Measurements from ENCODE around the gene ARNT2. TPM values are rescaled to one million over a fixed set of nuclear protein-coding genes. Genes with fewer than 3 reads are reported as not detected.

The ARNT2 gene
- total RNA-seq, 1 donor from 2014 or later, result 0.23 TPM

- intact Hi-C loops (cut with micrococcal nuclease), result no loop called here
Measured at GRCh38 chr15:80464951-80465625, 60.9 kb downstream of the ARNT2 start.

- intact Hi-C loops (cut with micrococcal nuclease), result no loop called here
Measured at GRCh38 chr15:80465626-80466005, 61.4 kb downstream of the ARNT2 start.

DNA sequence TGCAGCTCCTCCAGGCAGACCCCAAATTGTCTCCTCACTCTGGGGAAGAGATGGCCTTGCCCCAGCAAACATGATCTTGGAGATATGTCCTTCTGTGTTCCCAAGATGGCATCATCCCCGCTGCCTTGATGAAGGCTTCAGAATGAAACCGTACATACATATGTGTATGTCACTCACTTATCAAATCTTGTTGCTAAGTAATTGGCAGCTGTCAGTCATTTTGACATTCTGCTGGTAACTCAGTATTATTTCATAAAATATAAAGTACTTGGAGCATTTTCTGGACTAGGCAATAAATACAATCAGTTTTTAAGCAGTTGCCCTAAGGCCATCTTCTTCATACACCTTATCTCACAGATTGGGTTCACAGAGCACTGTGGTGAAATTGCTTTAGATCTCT lies 62.4 kb downstream of the ARNT2 start:
- intact Hi-C loops (cut with micrococcal nuclease), result no loop called here

- intact Hi-C loops (cut with micrococcal nuclease), result no loop called here
Measured at GRCh38 chr15:80467311-80467714, 63.1 kb downstream of the ARNT2 start.

DNA sequence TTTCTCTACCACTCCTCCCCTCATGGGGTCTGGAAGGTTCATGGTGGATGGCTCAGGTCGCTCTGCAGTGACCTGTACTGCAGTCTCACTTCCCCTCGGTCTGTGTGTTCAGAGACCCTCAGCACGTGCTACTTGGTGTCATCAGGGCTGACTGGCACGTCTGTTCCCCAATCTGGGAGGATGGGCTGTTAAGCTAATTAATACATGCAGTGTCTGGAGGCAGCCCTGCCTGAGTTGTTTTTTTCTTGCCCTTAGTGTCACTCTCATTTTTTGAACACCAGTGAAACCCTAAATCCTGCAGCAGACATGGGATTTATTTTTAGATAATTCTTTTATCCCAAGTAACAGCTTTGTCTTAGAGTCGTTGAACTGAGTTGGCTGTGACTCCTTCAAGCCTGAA lies 64.6 kb downstream of the ARNT2 start:
- intact Hi-C loops (cut with micrococcal nuclease), result no loop called here

DNA sequence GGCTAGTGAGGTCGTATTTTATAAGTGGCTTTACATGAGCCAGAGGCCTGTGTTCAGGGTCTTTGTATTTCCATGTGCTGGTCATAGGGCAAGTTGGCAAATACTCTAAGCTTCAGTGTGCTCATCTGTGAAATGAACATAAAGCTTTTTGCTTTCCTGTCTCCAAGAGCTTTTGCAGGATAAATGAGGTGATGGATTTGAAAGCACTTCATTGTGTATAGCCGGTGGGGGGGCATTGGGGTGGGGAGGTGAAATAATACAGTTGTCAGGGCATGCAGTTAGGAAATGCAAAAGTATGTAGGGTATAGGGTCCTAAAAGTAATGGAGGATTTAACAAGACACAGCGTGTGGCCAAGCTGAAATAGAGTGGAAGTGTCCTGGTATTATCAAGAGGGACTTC lies 67.7 kb downstream of the ARNT2 start:
- intact Hi-C loops (cut with micrococcal nuclease), result no loop called here

DNA sequence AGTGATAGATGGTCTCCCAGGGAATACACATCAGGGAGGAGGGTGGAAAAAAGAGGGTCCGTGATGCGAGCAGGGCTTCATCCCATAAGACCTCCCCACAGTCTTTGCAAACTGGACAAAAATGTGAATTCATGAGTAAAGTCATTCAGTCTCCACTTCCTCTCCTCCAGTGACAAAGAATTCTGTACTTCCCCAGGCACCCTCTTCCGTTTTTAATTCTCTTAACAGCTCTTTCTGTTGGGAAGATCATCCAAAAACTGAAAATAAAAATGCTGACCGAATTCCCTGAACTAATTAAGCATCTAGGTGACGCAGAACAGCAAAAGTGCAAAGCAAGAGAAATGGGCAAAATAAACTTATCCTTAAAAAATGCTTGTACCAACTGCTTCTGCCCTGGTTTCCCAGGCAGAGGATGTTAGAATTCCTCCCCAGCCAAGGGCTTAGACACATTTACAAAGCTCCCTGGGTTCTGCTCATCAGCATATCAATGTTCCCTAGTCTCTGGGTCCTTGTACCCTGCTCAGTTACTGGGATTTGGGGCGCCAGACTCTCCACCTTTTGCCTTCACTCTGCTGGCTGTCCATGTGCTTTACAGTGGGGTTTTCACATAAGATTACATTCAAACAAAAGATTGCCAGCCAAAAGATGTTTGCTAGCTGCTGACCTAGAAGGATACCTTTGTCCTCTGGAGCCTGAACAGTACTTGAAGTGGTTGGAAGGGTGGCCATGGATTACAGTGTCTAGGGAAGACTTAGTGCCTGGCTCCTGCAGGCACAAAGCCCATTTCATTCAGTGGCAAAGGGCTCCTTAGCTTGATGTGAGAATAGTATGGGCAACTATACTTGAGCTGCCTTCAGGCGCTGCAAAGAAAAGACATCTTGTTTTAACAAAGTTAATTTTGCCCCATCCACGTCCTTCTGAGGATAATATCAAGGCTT lies 69.4 kb downstream of the ARNT2 start:
- intact Hi-C loops (cut with micrococcal nuclease), result no loop called here

DNA sequence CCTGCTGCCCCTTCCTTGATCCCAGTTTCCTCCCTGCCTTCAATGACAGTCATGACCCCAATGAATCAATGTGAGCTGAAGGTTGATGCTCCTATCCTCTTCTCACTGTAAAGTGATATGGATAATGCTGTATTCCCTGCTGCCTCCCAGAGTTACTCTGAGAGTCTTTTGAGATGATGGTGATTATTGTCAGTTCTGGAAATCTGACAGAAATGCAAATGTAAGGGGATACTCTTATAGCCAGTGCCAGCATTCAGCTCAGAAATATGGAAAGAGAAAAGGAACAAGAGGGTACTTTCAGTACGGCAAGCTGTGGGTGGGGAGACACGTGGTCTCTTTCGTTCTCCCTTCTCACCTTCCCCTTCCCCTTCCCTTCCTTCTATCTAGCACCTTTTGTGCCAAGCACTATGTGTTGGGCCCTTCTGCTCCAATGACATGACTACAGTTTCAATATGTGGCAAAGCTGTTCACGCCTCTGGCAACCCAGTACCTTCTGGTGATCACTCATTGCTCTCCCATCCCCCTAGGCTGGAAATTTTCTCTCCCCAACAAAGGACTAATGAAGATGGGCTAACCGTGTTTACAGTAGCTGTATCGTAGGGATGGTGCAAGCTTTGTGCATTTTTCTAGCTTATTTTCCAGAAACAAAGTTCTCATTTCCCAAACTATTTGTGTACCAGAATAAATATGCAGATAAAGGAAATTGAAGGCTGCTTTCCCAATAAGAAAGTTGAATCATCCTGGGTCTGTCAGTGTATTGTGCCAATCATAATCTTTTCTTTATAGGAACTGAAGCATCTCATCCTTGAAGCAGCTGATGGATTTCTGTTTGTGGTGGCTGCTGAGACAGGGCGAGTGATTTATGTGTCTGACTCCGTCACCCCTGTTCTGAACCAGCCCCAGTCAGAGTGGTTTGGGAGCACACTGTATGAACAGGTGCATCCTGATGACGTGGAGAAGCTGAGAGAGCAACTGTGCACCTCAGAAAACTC lies 70.3 kb downstream of the ARNT2 start:
- intact Hi-C loops (cut with micrococcal nuclease), result no loop called here

GRCh38 chr15:80475572-80475971 lies 71.4 kb downstream of the ARNT2 start:
- intact Hi-C loops (cut with micrococcal nuclease), result no loop called here

DNA sequence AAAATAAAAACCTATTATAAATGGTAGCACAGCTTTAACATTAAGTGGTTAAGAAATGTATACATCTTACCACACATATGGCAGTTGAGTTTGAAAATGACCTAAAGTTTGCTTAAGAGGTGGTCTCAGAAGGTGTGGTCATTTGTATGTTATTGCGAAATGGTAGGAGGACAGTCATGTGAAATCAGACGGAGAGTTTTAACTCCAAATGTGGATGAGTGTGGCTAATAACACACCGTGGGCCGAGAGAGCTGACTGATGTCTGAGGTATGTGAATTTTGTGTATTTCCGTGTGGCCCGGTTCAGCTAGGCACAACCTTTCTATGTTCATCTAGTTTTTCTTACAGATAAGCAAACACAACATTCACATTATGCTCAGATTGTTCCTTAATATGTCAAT lies 71.9 kb downstream of the ARNT2 start:
- intact Hi-C loops (cut with micrococcal nuclease), result no loop called here

DNA sequence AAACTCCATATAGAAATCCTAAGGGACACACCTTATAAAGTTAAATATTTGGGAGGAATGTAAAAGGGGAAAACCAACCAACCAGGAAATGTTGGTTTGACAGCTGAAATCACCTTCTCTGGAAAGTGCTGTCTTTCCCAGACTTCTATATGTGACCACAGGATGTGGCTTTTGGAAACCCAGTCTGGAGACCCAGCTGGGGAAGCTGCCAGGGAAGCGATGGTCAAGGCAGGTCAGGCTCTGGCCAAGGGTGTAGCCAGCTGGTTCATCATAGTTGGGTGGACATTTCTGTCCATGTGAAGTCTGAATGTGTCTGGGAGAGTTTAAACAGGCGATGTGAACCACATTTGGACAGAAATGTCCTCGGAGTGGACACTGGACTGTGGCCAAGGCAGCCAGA lies 73.9 kb downstream of the ARNT2 start:
- intact Hi-C loops (cut with micrococcal nuclease), result no loop called here

DNA sequence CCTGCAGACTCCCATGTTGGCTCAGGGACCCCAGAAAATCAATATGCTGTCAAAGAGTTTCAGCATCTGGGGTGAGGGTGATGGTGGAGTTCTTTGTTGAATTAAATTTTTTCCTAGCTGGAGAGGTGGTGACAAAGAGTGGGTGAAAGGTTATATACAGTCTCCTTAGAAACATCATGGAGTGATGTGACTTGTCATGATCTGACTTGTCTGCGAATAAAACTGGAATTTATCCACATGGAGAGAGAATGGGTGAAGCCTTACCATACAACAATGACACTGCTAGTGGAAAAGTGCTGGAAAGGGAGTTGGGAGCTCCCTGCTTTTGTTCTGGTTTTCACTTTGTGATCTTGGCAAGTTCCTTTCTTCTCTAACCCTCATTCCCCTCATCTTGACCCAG lies 75.0 kb downstream of the ARNT2 start:
- intact Hi-C loops (cut with micrococcal nuclease), result no loop called here

- intact Hi-C loops (cut with micrococcal nuclease), result no loop called here
Measured at GRCh38 chr15:80480171-80480811, 76.1 kb downstream of the ARNT2 start.

DNA sequence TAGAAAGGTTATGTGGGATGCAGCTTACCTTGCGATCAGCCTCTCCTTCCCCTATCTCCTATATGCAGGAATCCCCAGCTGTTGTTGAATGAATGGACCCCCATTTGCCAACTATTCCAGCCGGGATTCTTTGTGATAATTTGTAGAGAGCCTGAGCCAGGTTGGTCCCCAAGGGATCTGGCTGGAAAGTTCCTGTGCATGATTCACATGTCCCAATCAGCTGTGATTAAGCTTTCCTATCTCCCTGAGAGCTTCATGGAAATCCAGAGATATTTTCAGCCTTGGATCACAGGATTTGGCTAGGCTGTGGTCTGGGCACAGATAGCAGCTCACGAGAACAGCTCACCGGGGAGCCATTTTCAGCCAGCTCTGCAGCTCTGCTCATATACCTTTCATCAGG lies 76.7 kb downstream of the ARNT2 start:
- intact Hi-C loops (cut with micrococcal nuclease), result no loop called here

- intact Hi-C loops (cut with micrococcal nuclease), result no loop called here
Measured at GRCh38 chr15:80482696-80483095, 78.5 kb downstream of the ARNT2 start.

DNA sequence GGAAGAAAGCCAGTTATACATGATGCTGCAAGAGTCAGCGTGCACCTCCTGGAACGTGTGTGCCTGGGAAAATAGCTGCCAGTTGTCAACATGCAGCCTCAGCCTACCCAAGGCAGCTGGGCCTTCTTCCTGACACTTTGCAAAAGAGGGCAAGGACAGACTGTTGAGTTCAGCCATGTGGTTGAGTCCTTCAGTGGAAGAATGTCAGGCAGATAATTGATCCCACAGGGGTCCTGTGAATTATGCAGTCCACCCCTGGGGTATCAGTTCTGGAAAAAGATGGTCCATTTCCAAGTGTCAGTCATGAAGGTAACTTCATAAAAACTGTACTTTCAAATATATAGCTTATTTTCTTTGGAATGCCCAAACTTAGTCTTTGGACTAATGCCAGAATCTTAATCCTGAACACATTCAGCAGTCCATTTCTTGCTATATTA lies 79.6 kb downstream of the ARNT2 start:
- intact Hi-C loops (cut with micrococcal nuclease), result no loop called here

DNA sequence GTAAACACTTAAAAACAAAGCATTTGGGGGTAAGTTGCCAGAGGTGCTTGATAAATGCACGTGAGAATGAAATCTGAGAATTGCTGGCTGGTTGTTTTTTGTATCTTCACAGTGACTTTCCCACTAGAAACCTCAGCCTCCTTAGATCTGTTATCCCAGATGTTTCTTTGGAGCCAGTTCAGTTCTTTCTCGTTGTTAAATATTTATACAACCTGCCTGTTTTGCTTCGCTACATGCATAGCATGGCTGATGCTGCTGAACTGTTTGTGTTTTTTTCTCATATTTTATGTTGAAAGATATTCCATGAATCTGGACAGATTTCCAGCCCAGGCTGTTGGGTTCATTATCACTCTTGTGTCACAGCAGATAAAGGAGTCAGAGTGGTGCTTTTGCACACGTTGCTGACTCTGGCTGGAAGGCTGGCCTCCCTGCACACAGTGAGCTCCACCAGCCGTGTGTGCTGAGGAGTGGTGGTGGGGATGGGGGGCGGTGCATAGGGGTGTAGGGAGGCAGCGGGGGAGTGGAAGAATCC lies 80.2 kb downstream of the ARNT2 start:
- intact Hi-C loops (cut with micrococcal nuclease), result no loop called here

DNA sequence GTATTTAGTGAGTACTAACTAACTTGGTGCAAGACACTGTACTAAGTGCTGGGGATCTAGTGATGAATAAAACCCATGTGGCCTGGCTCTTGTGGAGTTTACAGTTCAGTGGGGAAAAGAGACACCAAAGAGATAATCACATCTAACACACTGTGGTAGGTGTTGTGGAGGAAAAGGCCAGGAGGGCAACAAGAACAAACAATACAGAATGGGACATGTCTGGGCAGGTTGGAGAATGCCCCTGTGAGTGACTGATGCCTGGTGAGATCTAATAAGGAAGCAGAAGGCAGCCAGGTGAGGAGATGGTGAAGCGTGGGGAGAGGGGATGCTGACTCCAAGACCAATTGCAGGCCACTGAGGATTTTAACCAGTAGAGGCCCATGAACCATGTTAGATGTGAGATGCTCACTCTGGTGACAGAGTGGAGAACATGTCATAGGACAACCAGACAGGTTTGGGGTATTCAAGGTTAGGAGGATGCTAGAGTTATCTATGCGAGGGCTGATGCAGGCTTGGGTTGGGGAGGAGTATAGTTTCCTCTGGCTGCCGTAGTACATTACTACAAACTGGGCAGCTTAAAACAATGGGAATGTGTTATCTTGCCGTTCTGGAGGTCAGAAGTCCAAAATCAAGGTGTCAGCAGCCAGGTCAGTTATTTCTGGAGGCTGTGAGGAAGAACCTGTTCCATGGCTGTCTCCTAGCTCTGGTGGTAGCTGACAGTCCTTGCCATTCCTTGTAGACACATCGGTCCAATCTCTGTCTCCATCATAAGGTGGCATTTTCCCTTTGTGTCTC lies 81.4 kb downstream of the ARNT2 start:
- intact Hi-C loops (cut with micrococcal nuclease), result no loop called here

GRCh38 chr15:80487839-80488390 lies 83.7 kb downstream of the ARNT2 start:
- intact Hi-C loops (cut with micrococcal nuclease), result no loop called here
